ENCODE measurements around the gene PIN1. TPM values are rescaled to one million over a fixed set of nuclear protein-coding genes. Genes with fewer than 3 reads are reported as not detected.

Gene PIN1
- total RNA-seq, 2 donors from 2014 or later, result 22.7 to 27.0 TPM

DNA sequence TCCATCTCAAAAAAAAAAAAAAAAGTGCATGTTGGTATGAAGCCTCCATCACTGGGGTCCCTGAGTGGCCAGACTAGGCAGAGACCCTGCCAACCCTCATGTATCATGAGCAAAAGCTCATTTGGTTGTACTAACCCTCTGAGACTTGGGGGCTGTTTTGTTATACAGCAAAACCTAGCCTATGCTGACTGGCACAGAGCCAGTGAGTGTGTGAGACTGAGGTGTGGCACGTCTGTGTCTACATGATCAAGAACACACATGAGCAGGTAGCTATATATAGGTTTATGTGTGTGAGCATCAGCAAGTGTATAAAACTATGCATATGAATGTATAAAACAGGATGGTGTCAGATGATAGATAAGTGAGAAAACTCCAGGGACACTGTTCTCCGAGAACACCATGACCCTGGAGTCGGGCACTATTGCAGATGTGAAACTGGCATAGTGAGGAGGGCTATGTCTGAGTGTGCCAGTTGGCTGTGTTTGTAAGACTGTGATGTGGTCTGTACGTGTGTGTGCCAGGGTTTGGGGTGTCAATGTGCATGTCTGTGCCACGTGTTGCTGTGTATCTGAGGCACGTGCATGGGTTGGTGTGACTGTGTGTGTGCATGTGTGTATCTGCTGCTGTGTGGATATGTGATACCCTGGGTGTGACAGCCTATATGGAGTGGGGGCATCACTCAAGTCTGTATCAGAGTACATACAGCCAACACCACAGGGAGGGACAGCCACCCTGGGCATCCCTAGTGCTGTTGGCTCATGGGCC, 56.7 kb downstream of the PIN1 start:
- ATAC-seq (no peak), DNase-seq (no peak)
- intact Hi-C loops (cut with DNase I), result no loop called here
- Histone ChIP-seq H3K36me3 (replicated peaks in 1 of 2; ENCODE audit: insufficient read depth in 1 of 2, low read depth in 2 of 2) (no peaks in the 10 kb centered on the region), H3K4me3 (no peak overlapping the region), H3K4me1 (no peaks in the 10 kb centered on the region), H3K27me3 (no peaks in the 10 kb centered on the region), H3K27ac (no peak overlapping the region), H3K9me3 (no peaks in the 10 kb centered on the region)
- WGBS, 2 donors, result 60 to 85% methylated on average over 3 to 6 of the region's 6 CpGs
- TF ChIP-seq, protein P1, sequence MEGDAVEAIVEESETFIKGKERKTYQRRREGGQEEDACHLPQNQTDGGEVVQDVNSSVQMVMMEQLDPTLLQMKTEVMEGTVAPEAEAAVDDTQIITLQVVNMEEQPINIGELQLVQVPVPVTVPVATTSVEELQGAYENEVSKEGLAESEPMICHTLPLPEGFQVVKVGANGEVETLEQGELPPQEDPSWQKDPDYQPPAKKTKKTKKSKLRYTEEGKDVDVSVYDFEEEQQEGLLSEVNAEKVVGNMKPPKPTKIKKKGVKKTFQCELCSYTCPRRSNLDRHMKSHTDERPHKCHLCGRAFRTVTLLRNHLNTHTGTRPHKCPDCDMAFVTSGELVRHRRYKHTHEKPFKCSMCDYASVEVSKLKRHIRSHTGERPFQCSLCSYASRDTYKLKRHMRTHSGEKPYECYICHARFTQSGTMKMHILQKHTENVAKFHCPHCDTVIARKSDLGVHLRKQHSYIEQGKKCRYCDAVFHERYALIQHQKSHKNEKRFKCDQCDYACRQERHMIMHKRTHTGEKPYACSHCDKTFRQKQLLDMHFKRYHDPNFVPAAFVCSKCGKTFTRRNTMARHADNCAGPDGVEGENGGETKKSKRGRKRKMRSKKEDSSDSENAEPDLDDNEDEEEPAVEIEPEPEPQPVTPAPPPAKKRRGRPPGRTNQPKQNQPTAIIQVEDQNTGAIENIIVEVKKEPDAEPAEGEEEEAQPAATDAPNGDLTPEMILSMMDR (IDR thresholded peaks at IDR 0.05), result no peak
- TF ChIP-seq POLR2A (IDR thresholded peaks at IDR 0.05), result no peak

Small RNAs within 50 kb of the gene (small RNA-seq; reads per million reads assigned to genes)
- not detected for gene RF00156

Other genes starting within 250 kb of the PIN1 start
- gene ZNF561, start 214.1 kb upstream of the PIN1 start, total RNA-seq, result 10 to 100 TPM; 12.5 to 17.4 TPM
- 10 to 100 TPM in 1 of 2 donors, 1 to 10 TPM in 1; 9.1 to 18.1 TPM for gene ZNF562, start 160.2 kb upstream of the PIN1 start, total RNA-seq
- 1 to 10 TPM; 4.0 to 4.7 TPM for gene ZNF846, start 66.6 kb upstream of the PIN1 start, total RNA-seq
- gene FBXL12, start 16.2 kb upstream of the PIN1 start, total RNA-seq, result 10 to 100 TPM; 16.1 to 25.4 TPM
- 100 to 1,000 TPM; 113 to 120 TPM for gene UBL5, start 7.4 kb upstream of the PIN1 start, total RNA-seq
- 10 to 100 TPM in 1 of 2 donors, 1 to 10 TPM in 1; 3.1 to 11.9 TPM for gene OLFM2, start 101.2 kb downstream of the PIN1 start, total RNA-seq
- 1 to 10 TPM; 3.4 to 9.6 TPM for gene COL5A3, start 175.2 kb downstream of the PIN1 start, total RNA-seq
- gene RDH8, start 178.2 kb downstream of the PIN1 start, total RNA-seq, result not detected